MG63 (cell line): Measurements from ENCODE around the gene RAB1B. TPM values are rescaled to one million over a fixed set of nuclear protein-coding genes. Genes with fewer than 3 reads are reported as not detected.
"Not testable (repeated sequence)": the region's sequence is repeated elsewhere in the genome, so short reads cannot be mapped to it uniquely, and the experiment has no call there.

Experiments
- DNase-seq: peaks from one replicate; pipeline ENCODE4 v3.0.0-alpha.2; 2020
- H3K27me3 ChIP-seq: fragments of 250-450 bp; sonication (Bioruptor Pico); 2 replicates; pipeline ENCODE4 v1.5.1; 2020; ENCODE audit warnings: mild to moderate bottlenecking, moderate library complexity
- H3K36me3 ChIP-seq: fragments of 250-450 bp; sonication (Bioruptor Pico); 2 replicates; pipeline ENCODE4 v1.5.1; 2020; ENCODE audit warnings: mild to moderate bottlenecking, moderate library complexity
- H3K4me3 ChIP-seq: fragments of 250-450 bp; sonication (Bioruptor Pico); 2 replicates; pipeline ENCODE4 v1.5.1; 2020; ENCODE audit warnings: mild to moderate bottlenecking, moderate library complexity
- H3K9me3 ChIP-seq: fragments of 250-450 bp; sonication (Bioruptor Pico); 2 replicates; pipeline ENCODE4 v1.5.1; 2020; ENCODE audit warnings: mild to moderate bottlenecking, moderate library complexity
- total RNA-seq: library from RNA; depleted of rRNA; stranded (reverse); fragments of >200 nt; shearing (Covaris generic); gene quantifications from 2 replicates; pipeline ENCODE4 v1.2.3, GENCODE V29; 2014; ENCODE audit warnings: low replicate concordance

RAB1B gene
- total RNA-seq, 1 experiment from 2014 or later = 103 TPM

GRCh38 chr11:66302656-66303055 is 34.2 kb downstream of the RAB1B start:
- Histone ChIP-seq H3K9me3 (no peaks in the 10 kb centered on the region), H3K4me3 (no peak overlapping the region), H3K36me3 (no peaks in the 10 kb centered on the region), H3K27me3 (no peaks in the 10 kb centered on the region)
- DNase-seq = no peak

GRCh38 chr11:66309475-66309874 is 41.0 kb downstream of the RAB1B start:
- Histone ChIP-seq H3K36me3 (no peaks in the 10 kb centered on the region), H3K27me3 (no peaks in the 10 kb centered on the region), H3K4me3 (no peak overlapping the region), H3K9me3 (no peaks in the 10 kb centered on the region)
- DNase-seq = no peak

- Histone ChIP-seq H3K9me3 (no peaks in the 10 kb centered on the region), H3K4me3 (no peak overlapping the region), H3K36me3 (no peaks in the 10 kb centered on the region), H3K27me3 (no peaks in the 10 kb centered on the region)
- no peak for DNase-seq
Observed at GRCh38 chr11:66310324-66310723, 41.9 kb downstream of the RAB1B start.

GRCh38 chr11:66310803-66311440 is 42.5 kb downstream of the RAB1B start:
- not testable (repeated sequence) for H3K4me3 ChIP-seq, H3K9me3 ChIP-seq, H3K36me3 ChIP-seq, H3K27me3 ChIP-seq, DNase-seq

- H3K4me3 ChIP-seq = peak overlapping the region; percentile 42
Observed at GRCh38 chr11:66311470-66311964, 43.1 kb downstream of the RAB1B start.

GRCh38 chr11:66311965-66312548 is 43.6 kb downstream of the RAB1B start:
- H3K36me3 ChIP-seq = no peaks in the 10 kb centered on the region
- H3K27me3 ChIP-seq = no peaks in the 10 kb centered on the region
- no peaks in the 10 kb centered on the region for H3K9me3 ChIP-seq
- peak overlapping the region; percentile 42 for H3K4me3 ChIP-seq
- DNase-seq = peak; percentile 82

More at GRCh38 chr11:66311470-66311964, 43.1 kb downstream of the RAB1B start:
- DNase-seq = no peak
- Histone ChIP-seq H3K36me3 (no peaks in the 10 kb centered on the region), H3K27me3 (no peaks in the 10 kb centered on the region), H3K9me3 (no peaks in the 10 kb centered on the region)

GRCh38 chr11:66312549-66313320 is 44.3 kb downstream of the RAB1B start:
- Histone ChIP-seq H3K36me3 (no peaks in the 10 kb centered on the region), H3K9me3 (no peaks in the 10 kb centered on the region), H3K4me3 (peak overlapping the region; percentile 42), H3K27me3 (no peaks in the 10 kb centered on the region)
- peak; percentile 99 for DNase-seq

GRCh38 chr11:66313321-66314185 is 45.1 kb downstream of the RAB1B start:
- H3K4me3 ChIP-seq = peak overlapping the region; percentile 36
- no peaks in the 10 kb centered on the region for H3K27me3 ChIP-seq
- no peaks in the 10 kb centered on the region for H3K36me3 ChIP-seq
- DNase-seq = no peak
- no peaks in the 10 kb centered on the region for H3K9me3 ChIP-seq

GRCh38 chr11:66314186-66314501 is 45.7 kb downstream of the RAB1B start:
- Histone ChIP-seq H3K4me3 (no peak overlapping the region), H3K36me3 (no peaks in the 10 kb centered on the region), H3K9me3 (no peaks in the 10 kb centered on the region), H3K27me3 (no peaks in the 10 kb centered on the region)
- no peak for DNase-seq

- H3K27me3 ChIP-seq = no peaks in the 10 kb centered on the region
- DNase-seq = no peak
- no peaks in the 10 kb centered on the region for H3K9me3 ChIP-seq
- no peaks in the 10 kb centered on the region for H3K36me3 ChIP-seq
- no peak overlapping the region for H3K4me3 ChIP-seq
Observed at GRCh38 chr11:66314561-66315497, 46.4 kb downstream of the RAB1B start.

- H3K4me3 ChIP-seq = no peak overlapping the region
- H3K27me3 ChIP-seq = no peaks in the 10 kb centered on the region
- no peaks in the 10 kb centered on the region for H3K36me3 ChIP-seq
- DNase-seq = no peak
- 0 out of 2 replicates have a peak, but pooled peaks cover 2% of the 10 kb centered on the region for H3K9me3 ChIP-seq
Observed at GRCh38 chr11:66315498-66315885, 47.1 kb downstream of the RAB1B start.

- Histone ChIP-seq H3K27me3 (no peaks in the 10 kb centered on the region), H3K4me3 (no peak overlapping the region), H3K9me3 (0 out of 2 replicates have a peak, but pooled peaks cover 2% of the 10 kb centered on the region), H3K36me3 (no peaks in the 10 kb centered on the region)
- DNase-seq = no peak
Observed at GRCh38 chr11:66315921-66316811, 47.7 kb downstream of the RAB1B start.

GRCh38 chr11:66316849-66317251 is 48.4 kb downstream of the RAB1B start, which contains the start of gene CD248:
Gene CD248, minus strand, starts transcription at chr11:66317044. Its CDS starts 17 bp downstream, at chr11:66317027.
- no peaks in the 10 kb centered on the region for H3K36me3 ChIP-seq
- DNase-seq = no peak
- H3K4me3 ChIP-seq = no peak within 1 kb of the TSS
- 0 out of 2 replicates have a peak, but pooled peaks cover 2% of the 10 kb centered on the region for H3K9me3 ChIP-seq
- no peaks in the 10 kb centered on the region for H3K27me3 ChIP-seq

GRCh38 chr11:66317322-66317722 is 48.9 kb downstream of the RAB1B start:
- no peak for DNase-seq
- H3K27me3 ChIP-seq = no peaks in the 10 kb centered on the region
- H3K9me3 ChIP-seq = 0 out of 2 replicates have a peak, but pooled peaks cover 2% of the 10 kb centered on the region
- no peak overlapping the region for H3K4me3 ChIP-seq
- no peaks in the 10 kb centered on the region for H3K36me3 ChIP-seq
